Peyer's patch (tissue), 4 donors: ENCODE data around the gene MAEA. TPM values are rescaled to one million over a fixed set of nuclear protein-coding genes. Genes with fewer than 3 reads are reported as not detected.
A peak's percentile ranks its signal among the peaks of the same experiment; 100 is the strongest.

Experiments used
- DNase-seq, 3 donors: peaks; one replicate each; pipeline ENCODE4 v3.0.0-alpha.2; 2017 to 2019
- H3K27ac ChIP-seq, 4 donors: fragments of 200-600 bp; sonication (generic); one replicate each; pipeline ENCODE4 v1.5.1; 2016 to 2019
- H3K27me3 ChIP-seq, 2 donors: fragments of 200-600 bp; sonication (generic); one replicate each; pipeline ENCODE4 v1.5.1; 2019
- H3K36me3 ChIP-seq, 3 donors: fragments of 200-600 bp; sonication (generic); one replicate each; pipeline ENCODE4 v1.5.1; 2016 to 2019
- H3K4me1 ChIP-seq, 4 donors: fragments of 200-600 bp; sonication (generic); one replicate each; pipeline ENCODE4 v1.5.1; 2016 to 2019
- H3K4me3 ChIP-seq, 4 donors: fragments of 200-600 bp; sonication (generic); 1 replicate in 3 of 4; 2 replicates in 1 of 4; pipeline ENCODE4 v1.5.1; 2016 to 2019; ENCODE audit warnings: mild to moderate bottlenecking in 1 of 4
- H3K9me3 ChIP-seq, 4 donors: fragments of 200-600 bp; sonication (generic); one replicate each; pipeline ENCODE4 v1.5.1; 2016 to 2019; ENCODE audit warnings: mild to moderate bottlenecking in 1 of 4
- CTCF ChIP-seq, 6 experiments: fragments of 450-650 bp in 4 of 6; fragments of 200-600 bp in 2 of 6; sonication (generic) in 1 of 6; IDR thresholded peaks; one replicate each; pipeline ENCODE4 v1.5.1; 2017 to 2019; ENCODE audit warnings: antibody characterized with exemption in 6 of 6, mild to moderate bottlenecking in 3 of 6, moderate library complexity in 1 of 6
- POLR2A ChIP-seq, 2 donors: fragments of 450-650 bp; IDR thresholded peaks; one replicate each; pipeline ENCODE4 v1.5.1; 2017; ENCODE audit warnings: antibody characterized with exemption in 2 of 2, mild to moderate bottlenecking in 2 of 2, moderate library complexity in 2 of 2
- total RNA-seq, 4 donors: library from RNA; depleted of rRNA; stranded (reverse); fragments of >200 nt; gene quantifications; one replicate each; pipeline ENCODE4 v1.1.0, GENCODE V29; 2016

The MAEA gene
- total RNA-seq, 4 donors from 2014 or later: 112 to 200 (median 143) TPM

DNA sequence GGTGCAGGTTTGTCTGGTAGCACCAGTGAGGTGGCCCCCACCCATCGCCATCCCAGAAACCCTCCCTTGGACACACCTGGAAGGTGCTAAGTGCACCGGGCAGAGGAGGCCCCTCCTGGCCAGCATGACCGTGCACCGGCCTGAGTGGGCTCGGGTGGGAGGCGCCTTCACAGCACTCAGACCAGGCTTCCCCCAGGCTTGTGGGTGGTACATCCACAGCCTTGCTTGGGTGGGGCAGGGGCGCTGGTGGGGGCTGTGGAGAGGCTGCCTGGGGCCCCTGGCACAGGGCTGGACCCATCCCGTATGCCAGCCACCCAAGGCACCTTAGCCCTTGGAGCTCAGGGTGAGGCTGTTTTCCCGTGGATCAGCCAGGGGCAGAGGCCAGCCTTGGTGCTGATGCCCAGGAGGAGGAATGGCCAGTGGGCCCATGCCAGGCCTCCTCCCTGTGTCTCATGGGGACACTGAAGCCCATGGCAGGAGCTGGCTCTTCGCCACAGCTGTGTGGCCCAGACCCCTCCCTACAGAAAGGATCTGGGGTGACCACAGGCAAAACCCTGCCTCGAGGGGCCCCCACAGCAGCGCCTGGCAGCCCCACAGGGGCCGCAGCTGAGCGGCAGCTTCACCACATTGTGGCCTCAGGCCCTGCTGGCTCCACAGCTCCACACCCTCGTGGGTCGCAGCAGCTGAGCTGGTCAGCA, 95.1 kb downstream of the MAEA start:
- Histone ChIP-seq H3K36me3 (peaks cover 0 to 63% (median 0%) of the 10 kb centered on the region in 3 donors), H3K4me3 (no peak overlapping the region), H3K27me3 (no peaks in the 10 kb centered on the region), H3K4me1 (no peaks in the 10 kb centered on the region), H3K27ac (no peak overlapping the region), H3K9me3 (peaks cover 0 to 5% (median 0%) of the 10 kb centered on the region in 4 donors)
- peak in 1 of 3 donors; percentile 34 for DNase-seq
- no peak for TF ChIP-seq POLR2A (IDR thresholded peaks at IDR 0.05)
- TF ChIP-seq CTCF (IDR thresholded peaks at IDR 0.05): no peak

DNA sequence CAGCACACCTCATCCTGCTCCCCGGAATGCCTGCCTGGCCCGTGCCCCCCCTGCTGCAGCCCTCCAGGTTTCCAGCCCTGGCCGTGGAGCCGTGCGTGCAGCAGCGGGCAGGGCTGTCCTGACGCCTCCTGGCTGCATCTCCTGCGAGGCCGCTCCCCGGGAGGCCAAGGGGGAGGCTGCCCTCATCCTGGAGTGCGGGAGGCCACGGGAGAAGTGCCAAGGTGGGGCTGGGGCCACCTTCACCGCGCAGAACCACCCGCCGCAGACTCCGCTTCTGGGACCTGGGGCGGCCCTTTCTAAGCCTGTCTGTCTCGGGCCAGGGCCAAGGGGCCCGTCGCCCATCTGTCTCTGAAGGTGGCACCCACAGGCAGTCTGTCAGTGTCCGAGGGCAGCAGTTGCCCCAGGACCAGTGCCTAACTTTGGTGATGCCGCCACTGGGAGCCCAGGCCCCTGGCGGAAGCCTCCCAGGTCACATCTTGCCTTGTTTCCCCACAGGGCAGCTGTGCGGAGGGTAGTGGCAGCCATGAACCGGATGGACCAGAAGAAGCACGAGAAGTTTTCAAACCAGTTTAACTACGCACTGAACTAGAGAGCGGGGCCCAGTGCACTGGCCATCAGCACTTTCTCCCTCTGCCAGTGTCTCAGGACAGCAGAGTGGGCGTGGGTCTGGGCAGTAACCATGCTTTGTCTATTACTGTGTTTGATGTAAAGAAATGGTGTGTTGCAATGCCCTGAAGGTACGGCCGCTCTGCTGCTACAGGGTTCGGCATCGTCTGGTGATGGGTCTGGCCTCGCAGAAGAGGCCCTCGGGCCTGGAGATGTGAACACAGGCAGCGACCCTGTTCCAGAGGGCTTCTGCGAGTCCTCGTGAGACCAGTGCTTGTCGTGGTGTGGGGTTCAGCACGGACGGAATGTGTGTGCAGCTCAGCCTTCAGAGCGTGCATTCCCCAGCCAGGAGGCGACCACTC, 96.0 kb downstream of the MAEA start:
- Histone ChIP-seq H3K36me3 (peaks cover 0 to 56% (median 0%) of the 10 kb centered on the region in 3 donors), H3K4me1 (no peaks in the 10 kb centered on the region), H3K9me3 (peaks cover 0 to 5% (median 0%) of the 10 kb centered on the region in 4 donors), H3K27me3 (no peaks in the 10 kb centered on the region), H3K27ac (no peak overlapping the region), H3K4me3 (no peak overlapping the region)
- DNase-seq: peak in 1 of 3 donors; percentile 34
- TF ChIP-seq CTCF (IDR thresholded peaks at IDR 0.05) (no peak), POLR2A (IDR thresholded peaks at IDR 0.05) (no peak)

Other genes with a start within 250 kb of the MAEA start
- gene RNF212, start 176.3 kb upstream of the MAEA start, total RNA-seq: 1 to 10 TPM in 3 of 4 donors, not detected in 1; 4.5 to 6.6 (median 5.4) TPM
- 100 to 1,000 TPM in 3 of 4 donors, 10 to 100 TPM in 1; 64.3 to 519 (median 165) TPM for gene SPON2, start 117.3 kb upstream of the MAEA start, total RNA-seq
- gene CTBP1, start 40.8 kb upstream of the MAEA start, total RNA-seq: 100 to 1,000 TPM; 245 to 371 (median 288) TPM
- 100 to 1,000 TPM in 1 of 4 donors, 10 to 100 TPM in 3; 42.2 to 118 (median 77.7) TPM for gene UVSSA, start 57.3 kb downstream of the MAEA start, total RNA-seq
- gene NKX1-1, start 116.6 kb downstream of the MAEA start, total RNA-seq: not detected